22Rv1 (cell line): Measurements from ENCODE around the gene MANF.

ENCODE experiments used
- ZFX ChIP-seq: fragments of 450-650 bp; IDR thresholded peaks from 2 replicates; pipeline ENCODE4 v1.6.1; 2017; ENCODE audit warnings: antibody characterized with exemption, borderline replicate concordance
- TF ChIP-seq, protein P1 (sequence below): fragments of 450-650 bp; IDR thresholded peaks from 2 replicates; pipeline ENCODE4 v1.5.1; 2017; ENCODE audit warnings: mild to moderate bottlenecking

DNA sequence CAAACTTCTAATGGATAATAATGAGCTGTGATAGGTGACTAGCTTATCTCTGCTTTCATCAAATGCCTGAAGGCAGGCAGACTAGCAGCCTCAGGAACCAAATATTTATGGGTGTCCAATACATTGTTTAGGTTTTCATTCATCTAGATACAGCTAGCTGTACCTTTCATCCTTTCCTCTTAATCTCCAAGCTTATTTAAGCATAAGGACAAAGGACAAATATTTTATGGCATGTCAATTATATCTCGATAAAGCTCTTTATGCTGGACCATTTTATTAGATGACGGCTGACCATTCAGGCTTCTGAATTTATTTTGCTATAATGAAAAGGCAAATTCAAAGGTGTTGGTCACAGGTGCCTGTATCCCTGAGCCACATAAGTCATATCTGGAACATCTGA, 22.9 kb downstream of the MANF start:
- TF ChIP-seq, protein P1, sequence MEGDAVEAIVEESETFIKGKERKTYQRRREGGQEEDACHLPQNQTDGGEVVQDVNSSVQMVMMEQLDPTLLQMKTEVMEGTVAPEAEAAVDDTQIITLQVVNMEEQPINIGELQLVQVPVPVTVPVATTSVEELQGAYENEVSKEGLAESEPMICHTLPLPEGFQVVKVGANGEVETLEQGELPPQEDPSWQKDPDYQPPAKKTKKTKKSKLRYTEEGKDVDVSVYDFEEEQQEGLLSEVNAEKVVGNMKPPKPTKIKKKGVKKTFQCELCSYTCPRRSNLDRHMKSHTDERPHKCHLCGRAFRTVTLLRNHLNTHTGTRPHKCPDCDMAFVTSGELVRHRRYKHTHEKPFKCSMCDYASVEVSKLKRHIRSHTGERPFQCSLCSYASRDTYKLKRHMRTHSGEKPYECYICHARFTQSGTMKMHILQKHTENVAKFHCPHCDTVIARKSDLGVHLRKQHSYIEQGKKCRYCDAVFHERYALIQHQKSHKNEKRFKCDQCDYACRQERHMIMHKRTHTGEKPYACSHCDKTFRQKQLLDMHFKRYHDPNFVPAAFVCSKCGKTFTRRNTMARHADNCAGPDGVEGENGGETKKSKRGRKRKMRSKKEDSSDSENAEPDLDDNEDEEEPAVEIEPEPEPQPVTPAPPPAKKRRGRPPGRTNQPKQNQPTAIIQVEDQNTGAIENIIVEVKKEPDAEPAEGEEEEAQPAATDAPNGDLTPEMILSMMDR, result no peak
- TF ChIP-seq ZFX, result no peak
